ENCODE measurements around the gene SLC35E2B.
"Not testable (repeated sequence)": the region's sequence is repeated elsewhere in the genome, so short reads cannot be mapped to it uniquely, and the experiment has no call there.

Gene SLC35E2B

GRCh38 chr1:1646326-1646725 is 46.3 kb downstream of the SLC35E2B start:
- not testable (repeated sequence) for H3K9ac ChIP-seq (ENCODE audit: low read length); H3K4me1 ChIP-seq (ENCODE audit: insufficient read depth, low read length); H3K27me3 ChIP-seq (ENCODE audit: control insufficient read depth in 1 of 2, insufficient read depth in 2 of 2, low read length in 2 of 2); H3K27ac ChIP-seq (ENCODE audit: low read depth, low read length); H3K4me3 ChIP-seq (ENCODE audit: low read depth in 1 of 2, low read length in 2 of 2); H3K9me3 ChIP-seq (ENCODE audit: low read length)
- peaks cover 24% of the 10 kb centered on the region for H3K36me3 ChIP-seq (ENCODE audit: insufficient read depth, low read length)

GRCh38 chr1:1640711-1641461 is 51.7 kb downstream of the SLC35E2B start:
- H3K9me3 ChIP-seq (ENCODE audit: low read length); H3K4me3 ChIP-seq (ENCODE audit: low read depth in 1 of 2, low read length in 2 of 2); H3K9ac ChIP-seq (ENCODE audit: low read length); H3K27ac ChIP-seq (ENCODE audit: low read depth, low read length); H3K36me3 ChIP-seq (ENCODE audit: insufficient read depth, low read length); H3K4me1 ChIP-seq (ENCODE audit: insufficient read depth, low read length); H3K27me3 ChIP-seq (ENCODE audit: control insufficient read depth in 1 of 2, insufficient read depth in 2 of 2, low read length in 2 of 2): not testable (repeated sequence)

- not testable (repeated sequence) for H3K36me3 ChIP-seq (ENCODE audit: insufficient read depth, low read length); H3K9me3 ChIP-seq (ENCODE audit: low read length); H3K9ac ChIP-seq (ENCODE audit: low read length); H3K4me3 ChIP-seq (ENCODE audit: low read depth in 1 of 2, low read length in 2 of 2); H3K27me3 ChIP-seq (ENCODE audit: control insufficient read depth in 1 of 2, insufficient read depth in 2 of 2, low read length in 2 of 2); H3K4me1 ChIP-seq (ENCODE audit: insufficient read depth, low read length); H3K27ac ChIP-seq (ENCODE audit: low read depth, low read length)
Observed at GRCh38 chr1:1640081-1640480, 52.5 kb downstream of the SLC35E2B start.

GRCh38 chr1:1639368-1639767 is 53.2 kb downstream of the SLC35E2B start:
- not testable (repeated sequence) for H3K9ac ChIP-seq (ENCODE audit: low read length); H3K4me1 ChIP-seq (ENCODE audit: insufficient read depth, low read length); H3K27ac ChIP-seq (ENCODE audit: low read depth, low read length); H3K9me3 ChIP-seq (ENCODE audit: low read length); H3K27me3 ChIP-seq (ENCODE audit: control insufficient read depth in 1 of 2, insufficient read depth in 2 of 2, low read length in 2 of 2); H3K36me3 ChIP-seq (ENCODE audit: insufficient read depth, low read length); H3K4me3 ChIP-seq (ENCODE audit: low read depth in 1 of 2, low read length in 2 of 2)

- H3K27me3 ChIP-seq (ENCODE audit: control insufficient read depth in 1 of 2, insufficient read depth in 2 of 2, low read length in 2 of 2); H3K9me3 ChIP-seq (ENCODE audit: low read length); H3K9ac ChIP-seq (ENCODE audit: low read length); H3K36me3 ChIP-seq (ENCODE audit: insufficient read depth, low read length); H3K4me3 ChIP-seq (ENCODE audit: low read depth in 1 of 2, low read length in 2 of 2); H3K4me1 ChIP-seq (ENCODE audit: insufficient read depth, low read length); H3K27ac ChIP-seq (ENCODE audit: low read depth, low read length): not testable (repeated sequence)
Observed at GRCh38 chr1:1638528-1638927, 54.1 kb downstream of the SLC35E2B start.

- H3K9ac ChIP-seq (ENCODE audit: low read length); H3K27me3 ChIP-seq (ENCODE audit: control insufficient read depth in 1 of 2, insufficient read depth in 2 of 2, low read length in 2 of 2); H3K4me1 ChIP-seq (ENCODE audit: insufficient read depth, low read length); H3K36me3 ChIP-seq (ENCODE audit: insufficient read depth, low read length); H3K9me3 ChIP-seq (ENCODE audit: low read length); H3K27ac ChIP-seq (ENCODE audit: low read depth, low read length); H3K4me3 ChIP-seq (ENCODE audit: low read depth in 1 of 2, low read length in 2 of 2): not testable (repeated sequence)
Observed at GRCh38 chr1:1637479-1637875, 55.1 kb downstream of the SLC35E2B start.

- H3K36me3 ChIP-seq (ENCODE audit: insufficient read depth, low read length), result not testable (repeated sequence)
Observed at GRCh38 chr1:1636621-1637478, 55.7 kb downstream of the SLC35E2B start.

GRCh38 chr1:1634613-1635012 is 58.0 kb downstream of the SLC35E2B start:
- H3K36me3 ChIP-seq (ENCODE audit: insufficient read depth, low read length); H3K4me1 ChIP-seq (ENCODE audit: insufficient read depth, low read length); H3K27ac ChIP-seq (ENCODE audit: low read depth, low read length): not testable (repeated sequence)

More at GRCh38 chr1:1636621-1637478, 55.7 kb downstream of the SLC35E2B start:
- not testable (repeated sequence) for H3K27ac ChIP-seq (ENCODE audit: low read depth, low read length); H3K9ac ChIP-seq (ENCODE audit: low read length); H3K27me3 ChIP-seq (ENCODE audit: control insufficient read depth in 1 of 2, insufficient read depth in 2 of 2, low read length in 2 of 2); H3K9me3 ChIP-seq (ENCODE audit: low read length); H3K4me1 ChIP-seq (ENCODE audit: insufficient read depth, low read length); H3K4me3 ChIP-seq (ENCODE audit: low read depth in 1 of 2, low read length in 2 of 2)

GRCh38 chr1:1633409-1633808 is 59.2 kb downstream of the SLC35E2B start:
- H3K4me3 ChIP-seq (ENCODE audit: low read depth in 1 of 2, low read length in 2 of 2); H3K36me3 ChIP-seq (ENCODE audit: insufficient read depth, low read length); H3K4me1 ChIP-seq (ENCODE audit: insufficient read depth, low read length); H3K9me3 ChIP-seq (ENCODE audit: low read length); H3K27ac ChIP-seq (ENCODE audit: low read depth, low read length); H3K9ac ChIP-seq (ENCODE audit: low read length): not testable (repeated sequence)
- H3K27me3 ChIP-seq (ENCODE audit: control insufficient read depth in 1 of 2, insufficient read depth in 2 of 2, low read length in 2 of 2), result peaks cover 0 to 29% of the 10 kb centered on the region in 2 donors

More at GRCh38 chr1:1634613-1635012, 58.0 kb downstream of the SLC35E2B start:
- not testable (repeated sequence) for H3K9ac ChIP-seq (ENCODE audit: low read length); H3K4me3 ChIP-seq (ENCODE audit: low read depth in 1 of 2, low read length in 2 of 2); H3K9me3 ChIP-seq (ENCODE audit: low read length)
- H3K27me3 ChIP-seq (ENCODE audit: control insufficient read depth in 1 of 2, insufficient read depth in 2 of 2, low read length in 2 of 2), result peaks cover 0 to 23% of the 10 kb centered on the region in 2 donors

GRCh38 chr1:1631782-1632420 is 60.7 kb downstream of the SLC35E2B start, which contains the start of gene MMP23B:
Gene MMP23B, plus strand, starts transcription at chr1:1632173. Its CDS starts 46 bp downstream, at chr1:1632219.
- H3K4me1 ChIP-seq (ENCODE audit: insufficient read depth, low read length), result no peaks in the 10 kb centered on the region

GRCh38 chr1:1630965-1631781 is 61.4 kb downstream of the SLC35E2B start:
- no peak overlapping the region for H3K9ac ChIP-seq (ENCODE audit: low read length)
- peaks cover 0 to 31% of the 10 kb centered on the region in 2 donors for H3K27me3 ChIP-seq (ENCODE audit: control insufficient read depth in 1 of 2, insufficient read depth in 2 of 2, low read length in 2 of 2)
- no peak overlapping the region for H3K27ac ChIP-seq (ENCODE audit: low read depth, low read length)
- H3K9me3 ChIP-seq (ENCODE audit: low read length), result no peaks in the 10 kb centered on the region
- no peaks in the 10 kb centered on the region for H3K4me1 ChIP-seq (ENCODE audit: insufficient read depth, low read length)
- H3K4me3 ChIP-seq (ENCODE audit: low read depth in 1 of 2, low read length in 2 of 2), result no peak overlapping the region
- H3K36me3 ChIP-seq (ENCODE audit: insufficient read depth, low read length), result no peaks in the 10 kb centered on the region

More at GRCh38 chr1:1631782-1632420, 60.7 kb downstream of the SLC35E2B start, which contains the start of gene MMP23B:
- H3K27ac ChIP-seq (ENCODE audit: low read depth, low read length), result no peak within 1 kb of the TSS
- H3K9me3 ChIP-seq (ENCODE audit: low read length), result no peaks in the 10 kb centered on the region
- peaks cover 0 to 31% of the 10 kb centered on the region in 2 donors for H3K27me3 ChIP-seq (ENCODE audit: control insufficient read depth in 1 of 2, insufficient read depth in 2 of 2, low read length in 2 of 2)
- no peak within 1 kb of the TSS for H3K4me3 ChIP-seq (ENCODE audit: low read depth in 1 of 2, low read length in 2 of 2)
- H3K9ac ChIP-seq (ENCODE audit: low read length), result no peak within 1 kb of the TSS
- no peaks in the 10 kb centered on the region for H3K36me3 ChIP-seq (ENCODE audit: insufficient read depth, low read length)

Measured in muscle layer of colon (tissue), 2 donors.